GM18526 (cell line): ENCODE results near the gene SNPH.

ENCODE experiments used
- POLR2A ChIP-seq: IDR thresholded peaks from 3 replicates; pipeline ENCODE4 v1.6.1; 2011; ENCODE audit not compliant: insufficient read length; ENCODE audit errors: extremely low read depth

Gene SNPH

DNA sequence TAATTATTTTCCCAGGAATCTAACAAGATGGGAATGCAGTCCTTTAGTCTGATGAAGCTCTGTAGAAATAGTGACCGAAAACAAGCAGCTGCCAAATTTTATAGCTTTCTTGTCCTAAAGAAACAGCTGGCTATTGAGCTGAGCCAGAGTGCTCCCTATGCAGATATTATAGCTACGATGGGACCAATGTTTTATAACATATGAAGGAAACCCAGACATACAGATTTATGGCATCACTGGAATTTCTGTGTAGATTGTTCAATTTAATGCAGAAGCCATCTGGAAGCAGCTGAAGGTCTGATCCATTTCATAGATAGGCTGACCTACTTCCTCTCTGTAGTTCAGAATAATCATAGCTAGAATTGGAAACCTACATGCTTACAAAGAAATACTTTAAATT is 11.8 kb upstream of the SNPH start:
- TF ChIP-seq POLR2A: no peak

DNA sequence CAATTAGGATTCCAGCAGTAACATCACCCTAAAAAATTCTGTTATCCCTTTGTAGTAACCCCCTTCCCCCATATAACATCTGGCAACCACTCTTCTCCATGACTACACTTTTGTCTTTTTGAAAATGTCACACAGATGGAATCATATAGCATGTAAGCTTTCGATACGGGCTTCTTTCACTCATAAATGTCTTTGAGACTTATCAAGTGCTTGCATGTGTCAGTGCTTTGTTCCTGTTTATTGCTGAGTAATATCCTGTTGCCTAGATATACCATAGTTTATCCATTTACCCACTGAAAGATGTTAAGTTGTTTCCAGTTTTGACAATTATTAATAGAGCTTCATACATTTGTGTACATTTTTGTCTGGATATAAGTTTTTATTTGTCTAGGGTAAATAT is 10.4 kb upstream of the SNPH start:
- no peak for TF ChIP-seq POLR2A

DNA sequence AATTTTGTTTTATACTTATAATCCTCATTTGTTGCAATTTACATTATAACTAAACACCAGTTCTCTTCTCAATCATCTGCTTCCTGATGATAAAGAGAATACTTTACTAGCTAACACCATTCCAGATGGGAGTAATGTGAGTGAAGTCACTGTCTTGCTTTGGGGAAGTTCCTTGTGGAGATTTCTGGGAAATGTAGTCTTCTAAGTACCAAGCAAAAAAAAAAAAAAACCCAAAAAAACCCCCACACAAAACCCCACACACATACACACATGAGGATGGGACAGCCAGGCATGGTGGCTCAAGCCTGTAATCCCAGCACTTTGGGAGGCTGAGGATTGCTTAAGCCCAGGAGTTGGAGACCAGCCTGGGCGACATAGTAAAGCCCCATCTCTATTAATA is 2.2 kb upstream of the SNPH start:
- no peak for TF ChIP-seq POLR2A

DNA sequence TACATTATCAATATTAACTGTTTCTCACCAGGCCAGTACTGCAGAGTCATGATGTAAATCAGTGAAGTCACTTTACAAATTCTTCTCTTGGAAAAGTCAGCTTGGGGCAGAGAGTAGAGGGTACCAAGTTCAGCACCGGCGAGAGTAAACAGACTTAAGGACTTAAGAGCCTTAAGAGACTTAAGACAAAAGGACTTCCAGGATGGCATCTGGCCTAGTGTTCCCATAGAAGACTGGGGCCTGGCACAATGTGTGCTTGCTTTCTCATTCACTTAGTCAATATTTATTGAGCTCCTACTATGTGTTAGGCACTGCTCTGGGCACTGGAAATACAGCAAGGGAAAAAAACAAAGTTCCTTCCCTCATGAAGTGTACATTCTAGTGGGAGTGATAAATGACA is 1.4 kb upstream of the SNPH start:
- no peak for TF ChIP-seq POLR2A

DNA sequence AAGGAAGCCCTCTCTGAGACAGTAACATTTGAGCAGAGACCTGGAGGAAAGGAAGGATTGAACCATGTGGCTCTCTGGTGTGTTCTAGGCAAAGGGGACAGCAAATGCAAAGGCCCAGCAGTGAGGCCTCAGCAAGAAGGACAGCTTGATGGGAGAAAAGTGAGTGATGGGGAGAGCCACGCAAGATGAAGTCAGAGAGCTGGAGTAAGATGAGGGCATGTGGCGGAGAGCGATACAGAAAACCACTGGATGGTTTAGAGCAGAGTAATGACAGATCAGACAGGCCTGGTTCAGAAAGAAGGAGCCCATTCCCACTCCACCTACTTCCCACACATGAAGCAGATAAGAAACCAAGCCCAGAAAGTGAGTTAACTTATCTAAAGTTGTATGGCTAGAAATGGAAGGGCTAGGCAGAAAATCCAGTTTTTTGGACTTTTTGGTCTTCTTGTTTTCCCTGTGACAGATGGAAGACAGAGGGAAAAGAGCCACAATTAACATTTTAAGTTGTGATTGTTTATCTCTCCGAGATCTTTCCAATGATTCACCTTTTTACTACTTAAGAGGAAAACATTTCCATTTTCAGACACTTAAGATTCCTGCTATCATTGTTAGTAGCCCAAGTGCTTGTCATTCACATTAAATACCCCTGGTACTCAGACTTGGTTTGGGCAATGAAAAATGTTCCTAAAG is 723 bp upstream of the SNPH start:
- no peak for TF ChIP-seq POLR2A

DNA sequence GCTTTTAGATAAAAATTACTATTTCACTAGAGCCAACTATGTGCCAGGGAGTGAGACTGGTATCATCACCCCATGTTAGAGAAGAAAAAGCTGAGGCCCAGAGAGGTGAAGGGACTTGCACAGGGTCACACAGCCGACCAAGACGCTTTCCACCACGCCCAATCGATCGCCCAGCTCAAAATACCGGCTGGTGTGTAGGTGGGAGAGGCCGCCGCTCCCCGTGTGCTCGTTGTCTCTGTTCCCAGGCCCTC is 253 bp upstream of the SNPH start:
- no peak for TF ChIP-seq POLR2A

DNA sequence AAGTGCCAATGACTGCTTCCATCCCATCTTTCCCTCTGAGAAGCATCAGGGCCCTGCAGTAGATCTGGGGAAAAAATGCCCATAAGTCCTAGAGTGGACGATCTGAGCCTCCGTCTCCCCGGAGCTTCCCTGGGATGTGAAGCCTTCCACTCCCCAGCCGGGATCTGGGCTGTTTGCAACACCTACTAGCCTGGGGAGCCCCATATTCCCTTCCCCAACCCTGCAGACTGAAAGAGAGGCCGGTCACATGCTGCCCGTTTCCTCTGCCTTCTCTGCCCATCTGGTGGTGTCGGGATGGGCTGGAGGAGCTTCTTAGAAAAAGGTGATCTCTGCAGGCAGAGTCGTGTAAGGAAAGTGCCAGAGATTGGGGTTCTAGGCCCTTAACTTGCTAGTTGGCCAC is 1.1 kb downstream of the SNPH start:
- no peak for TF ChIP-seq POLR2A

DNA sequence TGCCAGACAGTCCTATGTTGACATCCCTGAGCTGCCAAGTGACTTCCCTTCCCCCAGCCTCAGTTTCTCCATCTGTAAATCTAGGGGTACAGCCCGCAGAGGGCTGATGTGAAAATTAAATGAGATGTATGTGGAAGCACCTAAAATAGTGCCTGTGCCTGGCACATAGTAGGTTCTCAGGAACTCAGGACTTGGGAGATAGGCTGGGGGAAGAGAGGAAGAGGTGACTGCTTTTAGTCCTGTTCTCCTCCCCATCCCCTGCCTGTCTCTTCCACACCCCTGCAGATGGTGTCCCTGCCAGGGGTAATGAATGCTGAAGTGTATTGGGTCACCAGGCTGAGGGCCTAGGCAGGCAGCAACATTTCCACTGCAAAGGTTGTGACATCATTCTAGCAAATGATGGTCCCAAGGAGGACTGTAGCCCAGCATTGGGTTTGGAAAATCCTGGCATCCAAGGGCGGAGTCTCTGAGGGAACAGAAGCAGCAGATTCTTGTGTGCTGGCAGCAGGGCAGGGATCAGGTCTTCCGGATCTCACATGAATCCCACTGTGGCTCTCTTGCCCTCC is 1.8 kb downstream of the SNPH start:
- TF ChIP-seq POLR2A: no peak

DNA sequence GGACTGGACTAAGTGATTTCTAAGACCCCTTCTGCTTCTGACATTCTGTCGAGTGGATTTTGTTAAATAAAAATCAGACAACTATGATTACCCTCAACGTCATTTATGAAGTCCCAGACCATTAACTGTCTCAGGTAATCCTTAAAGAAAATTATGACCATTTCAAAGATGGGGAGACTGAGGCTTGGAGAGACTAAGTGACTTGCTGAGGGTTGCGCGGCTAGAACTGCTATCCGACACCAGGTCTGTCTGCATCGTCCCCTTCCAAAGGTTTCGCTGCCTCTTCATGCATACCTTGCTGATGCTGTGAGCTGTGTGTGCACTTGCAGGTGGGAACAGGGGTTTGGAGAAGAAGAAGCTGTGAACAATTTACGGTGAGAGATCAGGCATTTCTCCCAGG is 3.1 kb downstream of the SNPH start:
- TF ChIP-seq POLR2A: no peak

DNA sequence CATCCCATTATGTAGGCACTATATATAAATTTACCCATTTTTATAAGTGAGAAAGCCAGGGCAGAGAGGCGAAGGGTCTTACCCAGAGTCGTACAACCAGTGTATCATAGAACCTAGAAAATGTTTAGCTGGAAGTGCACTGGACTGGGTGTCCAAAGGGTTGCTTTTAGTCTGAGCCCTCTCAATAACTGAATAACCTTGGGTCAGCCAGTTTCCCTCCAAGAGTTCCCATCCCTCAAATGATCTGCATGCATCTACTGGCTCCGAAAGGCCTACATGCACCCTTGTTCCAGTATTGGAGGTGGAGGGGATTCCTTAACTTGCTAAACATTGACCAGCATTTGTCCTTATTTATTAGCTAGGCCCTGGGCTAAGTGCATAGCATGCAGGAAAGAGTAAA is 3.8 kb downstream of the SNPH start:
- TF ChIP-seq POLR2A: no peak

DNA sequence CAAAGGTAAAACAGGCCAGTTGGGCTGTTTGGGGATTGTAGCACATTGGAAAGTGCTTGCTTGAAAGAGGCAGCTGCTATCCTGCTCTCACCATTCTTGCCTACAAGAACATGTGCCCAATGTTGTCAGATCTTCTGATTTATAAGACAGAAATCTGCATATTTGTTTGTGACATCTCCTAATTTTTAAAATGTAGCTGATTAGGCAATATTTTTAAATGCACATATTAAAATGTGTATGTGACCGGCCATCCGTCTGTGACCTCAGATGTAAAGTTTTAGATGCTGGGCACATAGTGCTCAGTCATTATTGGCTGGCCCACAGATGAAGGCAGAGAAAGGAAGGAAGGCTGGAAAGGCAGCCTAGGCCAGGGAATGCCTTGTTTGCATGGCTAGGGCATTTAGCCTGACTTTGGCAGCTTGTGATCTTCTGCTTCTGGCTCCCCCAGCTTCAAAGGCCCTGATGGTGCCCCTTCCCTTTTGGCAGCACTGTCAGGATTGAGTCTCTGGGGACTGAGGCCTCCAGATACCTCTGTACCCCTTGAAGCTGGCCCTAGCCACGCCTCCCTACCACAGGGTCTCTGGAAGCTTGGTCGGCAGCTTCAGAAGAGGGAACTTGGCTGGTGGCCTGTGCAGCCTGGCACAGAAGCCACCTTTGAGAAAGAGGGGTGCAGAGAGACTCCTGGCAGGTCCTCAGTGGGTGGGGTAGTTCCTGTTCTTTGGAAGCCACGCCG is 6.4 kb downstream of the SNPH start:
- no peak for TF ChIP-seq POLR2A

DNA sequence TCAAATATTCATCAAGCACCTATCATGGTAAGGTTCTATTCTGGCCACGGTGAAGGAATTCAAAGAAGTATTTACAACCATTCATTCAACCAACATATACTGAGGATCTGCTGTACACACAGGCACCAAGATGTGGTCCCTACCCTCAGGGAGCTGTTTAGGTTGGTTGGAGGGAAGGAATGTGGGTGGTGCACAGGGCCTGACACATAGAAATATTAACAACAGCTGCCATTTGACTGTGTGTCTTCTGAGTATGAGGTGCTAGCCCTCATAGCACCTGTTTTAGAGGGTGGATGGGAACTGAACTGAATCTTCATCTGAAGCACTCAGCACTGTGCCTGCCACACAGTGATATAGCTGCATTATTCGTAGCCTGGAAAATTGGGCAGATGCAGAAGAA is 7.3 kb downstream of the SNPH start:
- TF ChIP-seq POLR2A: no peak

DNA sequence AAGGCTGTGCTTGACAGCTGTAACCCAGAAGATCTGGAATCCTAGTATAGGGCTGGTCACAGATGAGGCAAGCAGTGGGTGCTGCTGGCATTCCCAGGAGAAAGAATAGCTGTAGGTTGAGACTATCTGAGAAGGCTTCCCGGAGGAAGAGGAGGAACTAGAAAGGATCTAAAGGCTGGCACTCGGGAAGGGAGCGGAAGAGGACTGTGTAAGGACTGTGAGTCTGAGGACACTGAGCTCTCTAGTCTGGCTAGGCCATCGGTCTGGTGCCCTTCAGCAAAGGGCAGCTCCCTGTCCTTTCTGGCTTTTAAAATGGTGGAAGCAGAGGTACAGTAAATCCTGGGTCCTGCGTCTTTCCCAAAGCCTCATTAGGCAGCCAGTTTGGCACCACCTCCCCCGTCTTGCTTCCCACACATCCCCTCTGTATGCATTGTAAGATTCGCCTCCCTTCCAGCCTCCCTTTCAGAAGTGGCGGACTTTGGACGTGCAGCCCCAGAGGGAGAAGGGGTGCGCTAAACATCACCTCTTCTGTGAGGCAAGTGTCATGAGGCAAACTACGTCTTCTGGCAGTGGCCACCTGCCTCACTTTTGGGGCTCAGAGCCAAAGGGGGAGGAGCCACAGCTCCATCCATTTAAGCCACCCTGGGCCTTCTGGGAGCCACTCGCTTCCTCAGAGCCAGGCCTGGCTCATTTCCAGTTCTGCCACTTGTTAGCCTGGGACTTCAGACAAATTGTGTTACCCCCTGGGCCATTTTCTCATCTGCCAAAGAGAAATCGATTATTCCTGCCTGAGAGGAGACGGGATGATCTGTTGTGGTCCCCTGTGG is 8.6 kb downstream of the SNPH start:
- no peak for TF ChIP-seq POLR2A

DNA sequence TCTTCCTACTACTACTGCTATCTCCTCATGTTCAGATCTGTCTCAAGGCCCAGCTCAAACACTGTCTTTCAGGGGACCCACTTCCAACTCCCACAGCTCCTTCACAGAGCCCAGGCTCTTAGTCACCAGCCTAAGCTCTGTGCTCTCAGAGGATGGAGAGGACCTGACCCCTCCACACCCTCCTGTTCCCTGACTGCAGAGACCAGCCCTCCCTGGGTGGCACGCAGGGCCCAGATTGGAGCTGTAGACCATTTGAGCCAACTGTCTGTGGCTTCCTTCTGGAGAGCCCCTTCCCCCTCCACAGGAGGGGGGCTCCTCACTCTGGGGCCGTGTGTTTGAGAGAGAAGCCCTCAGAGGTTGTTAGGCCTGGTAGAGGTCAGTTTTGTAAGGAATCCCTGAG is 9.8 kb downstream of the SNPH start:
- no peak for TF ChIP-seq POLR2A

DNA sequence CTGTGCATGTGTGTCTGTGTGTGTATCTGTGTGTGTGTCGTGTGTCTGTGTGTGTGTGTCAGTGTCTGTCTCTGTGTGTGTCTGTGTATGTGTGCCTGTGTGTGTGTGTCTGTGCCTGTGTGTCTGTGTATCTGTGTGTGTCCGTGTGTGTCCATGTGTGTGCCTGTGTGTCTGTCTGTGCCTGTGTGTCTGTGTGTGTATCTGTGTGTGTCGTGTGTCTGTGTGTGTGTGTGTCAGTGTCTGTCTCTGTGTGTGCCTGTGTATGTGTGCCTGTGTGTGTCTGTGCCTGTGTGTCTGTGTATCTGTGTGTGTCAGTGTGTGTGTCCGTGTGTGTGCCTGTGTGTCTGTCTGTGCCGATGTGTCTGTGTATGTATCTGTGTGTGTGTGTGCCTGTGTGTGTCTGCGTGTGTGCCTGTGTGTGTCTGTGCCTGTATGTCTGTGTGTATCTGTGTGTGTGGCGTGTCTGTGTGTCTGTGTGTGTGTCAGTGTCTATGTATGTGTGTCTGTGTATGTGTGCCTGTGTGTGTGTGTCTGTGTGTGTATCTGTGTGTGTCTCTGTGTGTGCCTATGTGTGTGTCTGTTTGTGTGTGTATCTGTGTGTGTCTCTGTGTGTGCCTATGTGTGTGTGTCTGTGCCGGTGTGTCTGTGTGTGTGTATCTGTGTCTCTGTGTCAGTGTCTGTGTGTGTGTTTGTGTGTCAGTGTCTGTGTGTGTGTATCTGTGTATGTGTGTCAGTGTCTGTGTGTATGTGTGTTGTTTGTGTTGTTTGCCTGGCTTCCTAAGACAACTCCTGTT is 11.6 kb downstream of the SNPH start:
- TF ChIP-seq POLR2A: no peak

DNA sequence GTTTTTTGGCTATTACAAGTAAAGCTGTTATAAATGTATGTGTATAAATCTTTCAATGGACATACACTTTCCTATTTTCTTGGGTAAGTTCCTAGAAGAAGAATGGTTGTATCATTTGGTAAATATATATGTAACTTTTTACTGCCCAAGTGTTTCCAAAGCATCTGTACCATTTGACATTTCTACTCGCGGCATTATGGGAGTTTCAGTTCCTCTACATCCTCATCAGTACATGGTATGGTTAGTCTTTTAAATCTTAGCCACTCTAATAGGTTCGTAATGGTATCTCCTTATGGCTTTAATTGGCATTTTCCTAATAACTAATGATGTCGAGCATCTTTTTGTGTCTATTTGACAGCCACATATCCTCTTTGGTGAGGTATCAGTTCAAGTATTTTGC is 12.9 kb downstream of the SNPH start:
- TF ChIP-seq POLR2A: no peak
